LoVo (cell line): ENCODE results near the gene CBLL1.

Source experiments
- DNase-seq: peaks from one replicate; pipeline ENCODE4 v3.0.0-alpha.2; 2016; ENCODE audit warnings: low spot score

The CBLL1 gene

GRCh38 chr7:107744345-107744750 is 406 bp downstream of the CBLL1 start:
- no peak for DNase-seq

- DNase-seq, result no peak
Measured at GRCh38 chr7:107746006-107746405, 2.1 kb downstream of the CBLL1 start.

GRCh38 chr7:107751113-107751512 is 7.2 kb downstream of the CBLL1 start:
- DNase-seq, result no peak

GRCh38 chr7:107754642-107755041 is 10.7 kb downstream of the CBLL1 start:
- no peak for DNase-seq

GRCh38 chr7:107758667-107759066 is 14.7 kb downstream of the CBLL1 start:
- no peak for DNase-seq

GRCh38 chr7:107767391-107767790 is 23.4 kb downstream of the CBLL1 start:
- DNase-seq, result no peak

- no peak for DNase-seq
Measured at GRCh38 chr7:107768263-107768662, 24.3 kb downstream of the CBLL1 start.

- DNase-seq, result no peak
Measured at GRCh38 chr7:107773027-107773426, 29.1 kb downstream of the CBLL1 start.

GRCh38 chr7:107777702-107778101 is 33.8 kb downstream of the CBLL1 start:
- no peak for DNase-seq

GRCh38 chr7:107778283-107778682 is 34.3 kb downstream of the CBLL1 start:
- no peak for DNase-seq

GRCh38 chr7:107779647-107780099 is 35.7 kb downstream of the CBLL1 start:
- DNase-seq, result no peak

GRCh38 chr7:107782374-107782773 is 38.4 kb downstream of the CBLL1 start:
- DNase-seq, result no peak

GRCh38 chr7:107783648-107784047 is 39.7 kb downstream of the CBLL1 start:
- no peak for DNase-seq

GRCh38 chr7:107785170-107785569 is 41.2 kb downstream of the CBLL1 start:
- no peak for DNase-seq

- DNase-seq, result no peak
Measured at GRCh38 chr7:107785926-107786325, 42.0 kb downstream of the CBLL1 start.

- no peak for DNase-seq
Measured at GRCh38 chr7:107788216-107788615, 44.3 kb downstream of the CBLL1 start.

GRCh38 chr7:107788662-107789061 is 44.7 kb downstream of the CBLL1 start:
- DNase-seq, result no peak

GRCh38 chr7:107789647-107790046 is 45.7 kb downstream of the CBLL1 start:
- DNase-seq, result no peak

- no peak for DNase-seq
Measured at GRCh38 chr7:107792364-107792763, 48.4 kb downstream of the CBLL1 start.

- DNase-seq, result no peak
Measured at GRCh38 chr7:107799647-107800264, 55.8 kb downstream of the CBLL1 start.

- DNase-seq, result no peak
Measured at GRCh38 chr7:107803009-107803610, 59.2 kb downstream of the CBLL1 start, which contains the start of gene SLC26A3. SLC26A3 (minus strand) TSS chr7:107803223; CDS start chr7:107794509, 8,714 bp downstream.

GRCh38 chr7:107809179-107809578 is 65.2 kb downstream of the CBLL1 start:
- DNase-seq, result no peak

- DNase-seq, result no peak
Measured at GRCh38 chr7:107810626-107811025, 66.7 kb downstream of the CBLL1 start.
